RWPE2 (cell line): Measurements from ENCODE around the gene ARFIP2.

Source experiments
- ATAC-seq: fragments of 200-7000 bp; cut with Tn5 transposase; 3 replicates; pipeline ENCODE4 v1.9.1; 2021; ENCODE audit warnings: low read depth
- DNase-seq: peaks from one replicate; pipeline ENCODE4 v3.0.0-alpha.2; 2020; ENCODE audit warnings: low spot score
- H3K27ac ChIP-seq: fragments of 450-650 bp; 2 replicates; pipeline ENCODE4 v1.5.1; 2017; ENCODE audit warnings: mild to moderate bottlenecking; ENCODE audit not compliant: poor library complexity, severe bottlenecking
- H3K27me3 ChIP-seq: fragments of 250-450 bp; sonication (Bioruptor Pico); 2 replicates; pipeline ENCODE4 v1.5.1; 2021; ENCODE audit warnings: mild to moderate bottlenecking, moderate library complexity; ENCODE audit not compliant: insufficient read depth, poor library complexity, severe bottlenecking
- H3K36me3 ChIP-seq: fragments of 250-450 bp; sonication (Bioruptor Pico); 2 replicates; pipeline ENCODE4 v1.5.1; 2020; ENCODE audit warnings: low read depth, mild to moderate bottlenecking, moderate library complexity
- H3K4me1 ChIP-seq: fragments of 250-450 bp; sonication (Bioruptor Pico); 2 replicates; pipeline ENCODE4 v1.5.1; 2021; ENCODE audit warnings: mild to moderate bottlenecking, moderate library complexity; ENCODE audit not compliant: insufficient read depth, poor library complexity, severe bottlenecking
- H3K4me3 ChIP-seq: fragments of 250-450 bp; sonication (Bioruptor Pico); 2 replicates; pipeline ENCODE4 v1.5.1; 2021; ENCODE audit warnings: mild to moderate bottlenecking, moderate library complexity; ENCODE audit not compliant: severe bottlenecking
- H3K9me3 ChIP-seq: fragments of 250-450 bp; sonication (Bioruptor Pico); 2 replicates; pipeline ENCODE4 v1.5.1; 2021; ENCODE audit warnings: mild to moderate bottlenecking, moderate library complexity; ENCODE audit not compliant: severe bottlenecking
- CTCF ChIP-seq: fragments of 450-650 bp; IDR thresholded peaks from one replicate; pipeline ENCODE4 v1.5.1; 2017; ENCODE audit warnings: mild to moderate bottlenecking, moderate library complexity; ENCODE audit not compliant: poor library complexity, severe bottlenecking

Gene ARFIP2

GRCh38 chr11:6433998-6434660 lies 47.0 kb downstream of the ARFIP2 start:
- no peak for ATAC-seq
- no peak for TF ChIP-seq CTCF
- no peak overlapping the region for H3K4me3 ChIP-seq

DNA sequence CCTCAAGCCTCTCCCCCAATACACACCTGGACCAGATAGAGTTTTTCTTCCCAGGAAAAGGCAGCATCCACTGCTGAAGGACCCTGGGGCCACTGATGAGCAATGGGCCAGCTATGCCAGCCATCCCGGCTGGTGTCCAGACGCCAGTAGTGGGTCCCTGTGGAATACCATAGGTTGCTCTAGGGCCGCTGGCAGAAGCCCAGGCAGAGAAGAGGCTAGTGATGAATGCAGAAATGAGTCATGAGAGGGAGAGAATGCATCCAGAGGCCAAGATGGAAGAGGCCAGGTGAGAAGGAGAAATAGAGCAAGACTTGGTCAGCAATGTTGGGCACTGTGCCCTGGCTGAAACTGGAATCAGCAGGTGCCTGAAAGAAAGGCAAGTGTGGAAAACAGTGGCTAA lies 49.3 kb downstream of the ARFIP2 start:
- DNase-seq: peak; percentile 92
- Histone ChIP-seq H3K27ac (peak overlapping the region; percentile 26), H3K27me3 (no peaks in the 10 kb centered on the region), H3K9me3 (no peaks in the 10 kb centered on the region), H3K4me3 (no peak overlapping the region), H3K36me3 (no peaks in the 10 kb centered on the region), H3K4me1 (peaks cover 4% of the 10 kb centered on the region)
- TF ChIP-seq CTCF: no peak
- ATAC-seq: peak; percentile 97

More at GRCh38 chr11:6433998-6434660, 47.0 kb downstream of the ARFIP2 start:
- peaks cover 4% of the 10 kb centered on the region for H3K4me1 ChIP-seq
- no peak overlapping the region for H3K27ac ChIP-seq
- H3K27me3 ChIP-seq: no peaks in the 10 kb centered on the region
- no peak for DNase-seq
- no peaks in the 10 kb centered on the region for H3K36me3 ChIP-seq
- H3K9me3 ChIP-seq: no peaks in the 10 kb centered on the region

DNA sequence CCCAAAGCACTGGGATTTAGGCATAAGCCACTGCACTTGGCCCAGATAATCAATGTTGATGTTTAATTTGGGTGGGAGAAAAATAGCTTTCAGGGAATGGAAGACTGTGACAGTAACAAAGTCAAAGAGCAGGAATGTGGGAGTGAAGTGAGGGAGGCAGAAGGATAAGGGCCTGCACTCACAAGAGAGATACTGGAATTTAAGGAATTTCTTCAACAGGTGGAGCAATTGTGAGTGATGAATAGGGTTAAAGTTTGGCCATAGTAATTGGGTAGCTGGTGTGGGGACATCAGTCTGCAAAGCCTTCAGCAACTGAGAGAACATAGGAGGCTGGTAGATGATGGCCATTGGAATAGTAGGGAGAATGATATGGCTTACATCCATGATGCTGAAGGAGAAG lies 53.6 kb downstream of the ARFIP2 start:
- Histone ChIP-seq H3K4me3 (no peak overlapping the region), H3K36me3 (no peaks in the 10 kb centered on the region), H3K27me3 (no peaks in the 10 kb centered on the region), H3K4me1 (peaks cover 4% of the 10 kb centered on the region), H3K27ac (no peak overlapping the region), H3K9me3 (no peaks in the 10 kb centered on the region)
- no peak for TF ChIP-seq CTCF
- DNase-seq (no peak), ATAC-seq (no peak)
